MV-4-11 (cell line): Measurements from ENCODE around the gene CTRB1.
"Not testable (repeated sequence)": the region's sequence is repeated elsewhere in the genome, so short reads cannot be mapped to it uniquely, and the experiment has no call there.

Experiments used
- DNase-seq: peaks from one replicate; lab custom pipeline; 2025; lab: John Stamatoyannopoulos, UW

CTRB1 gene

GRCh38 chr16:75254359-75254837 is 35.6 kb downstream of the CTRB1 start:
- no peak for DNase-seq

- DNase-seq = no peak
Measured at GRCh38 chr16:75256059-75256571, 37.3 kb downstream of the CTRB1 start.

GRCh38 chr16:75256696-75257343 is 38.0 kb downstream of the CTRB1 start:
- DNase-seq = no peak

DNA sequence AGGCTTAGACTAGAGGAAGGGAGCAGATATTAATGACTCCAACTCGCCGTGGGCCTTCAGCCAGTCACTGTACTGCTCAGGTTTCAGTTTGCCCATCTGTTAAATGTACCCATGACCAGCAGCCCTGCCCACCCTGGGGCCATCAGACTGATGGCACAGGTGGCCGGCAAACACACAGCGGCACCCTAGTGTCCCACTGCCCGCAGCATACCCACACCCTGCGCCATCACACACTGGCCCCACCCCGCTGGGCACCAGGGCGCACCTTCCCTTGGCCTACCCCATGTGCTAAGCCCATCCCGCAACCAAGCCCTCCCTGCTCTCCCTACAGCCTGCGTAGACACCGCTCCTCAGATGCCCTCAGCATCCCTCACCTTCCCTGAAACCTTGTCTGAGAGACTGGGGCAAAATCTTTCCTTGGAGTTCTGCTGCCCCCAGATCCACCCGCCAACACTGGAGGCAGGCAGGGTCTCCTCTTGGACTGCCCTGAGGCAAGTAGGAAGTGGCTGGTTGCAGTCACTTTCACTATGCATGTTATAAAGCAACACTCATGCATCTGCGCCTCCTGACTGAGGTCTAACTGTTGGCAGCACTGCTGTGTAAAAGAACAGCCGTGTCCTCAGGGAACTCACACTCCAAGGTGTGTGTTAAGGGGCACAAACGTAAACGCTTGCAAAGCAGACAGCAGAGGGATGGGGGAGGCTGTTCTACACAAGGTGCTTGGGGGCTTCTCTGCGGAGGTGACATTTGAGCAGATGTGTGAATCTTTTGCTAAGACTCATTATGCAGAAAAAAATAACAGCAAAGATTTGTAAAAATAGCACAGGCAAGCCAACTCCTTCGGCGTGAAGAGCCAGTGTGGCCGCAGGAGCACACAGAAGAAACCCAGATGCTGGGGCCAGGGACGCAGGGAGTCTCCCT is 39.4 kb downstream of the CTRB1 start:
- peak; percentile 46 for DNase-seq

- DNase-seq = no peak
Measured at GRCh38 chr16:75258807-75259141, 40.0 kb downstream of the CTRB1 start.

GRCh38 chr16:75260851-75261589 is 42.2 kb downstream of the CTRB1 start:
- DNase-seq = no peak

DNA sequence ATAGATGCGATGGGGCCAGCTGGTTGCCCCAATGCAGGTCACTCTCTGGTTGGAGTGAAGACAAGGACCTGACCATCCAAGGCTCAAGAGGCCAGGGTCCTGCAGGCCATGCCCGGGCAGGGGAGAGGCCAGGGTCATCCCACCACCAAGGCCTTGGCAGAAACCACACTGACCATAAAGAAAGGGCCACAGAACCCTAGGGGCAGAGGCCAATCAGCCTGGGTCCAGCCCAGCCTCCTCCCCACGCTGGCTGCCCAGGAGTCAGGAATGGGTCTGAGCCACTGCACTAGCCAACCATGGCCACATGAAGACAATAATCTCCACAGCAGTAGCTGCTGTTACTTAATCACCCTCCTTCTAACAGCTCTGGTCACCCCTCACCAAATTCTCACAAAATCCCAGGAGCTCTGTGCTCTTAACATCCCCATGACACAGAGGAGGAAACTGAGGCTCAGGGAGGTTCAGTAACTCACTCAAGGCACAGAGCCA is 42.8 kb downstream of the CTRB1 start:
- no peak for DNase-seq

- no peak for DNase-seq
Measured at GRCh38 chr16:75262104-75262799, 43.5 kb downstream of the CTRB1 start.

- no peak for DNase-seq
Measured at GRCh38 chr16:75262800-75263127, 44.0 kb downstream of the CTRB1 start.

DNA sequence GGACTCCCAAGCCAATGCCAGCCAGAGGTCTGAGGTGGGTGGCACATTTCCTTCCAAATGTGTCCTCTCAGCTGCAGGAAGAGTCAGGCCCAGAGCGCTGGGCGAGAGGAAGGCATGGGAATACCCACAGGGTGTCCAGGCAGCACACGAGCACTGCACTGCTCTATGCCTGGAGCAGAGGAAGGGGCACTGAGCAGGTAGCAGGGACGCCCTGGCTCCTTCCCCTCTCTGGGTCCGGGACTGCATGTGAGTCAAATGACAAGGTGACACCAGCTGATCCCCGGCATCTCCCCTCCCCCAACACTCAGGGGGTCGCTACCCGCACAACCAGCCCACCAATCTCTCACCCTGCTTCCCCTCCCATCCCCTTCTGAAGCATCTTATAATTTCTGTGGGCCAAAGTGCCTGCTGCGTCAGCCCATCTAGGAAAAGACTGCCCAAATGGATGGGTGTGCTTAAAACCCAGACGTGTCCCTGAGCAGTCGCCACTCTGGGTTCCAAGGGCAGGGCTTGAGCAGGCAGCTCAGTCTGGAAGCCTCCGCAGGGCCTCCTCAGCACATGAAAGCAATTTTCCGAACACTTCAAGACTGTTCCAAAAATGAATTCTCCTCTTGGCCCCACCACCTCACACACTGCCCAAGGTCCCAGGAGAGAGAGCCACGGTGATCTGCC is 44.6 kb downstream of the CTRB1 start:
- no peak for DNase-seq

- no peak for DNase-seq
Measured at GRCh38 chr16:75263963-75264445, 45.2 kb downstream of the CTRB1 start.

GRCh38 chr16:75264457-75264998 is 45.7 kb downstream of the CTRB1 start:
- DNase-seq = no peak

GRCh38 chr16:75264999-75265910 is 46.5 kb downstream of the CTRB1 start:
- DNase-seq = no peak

DNA sequence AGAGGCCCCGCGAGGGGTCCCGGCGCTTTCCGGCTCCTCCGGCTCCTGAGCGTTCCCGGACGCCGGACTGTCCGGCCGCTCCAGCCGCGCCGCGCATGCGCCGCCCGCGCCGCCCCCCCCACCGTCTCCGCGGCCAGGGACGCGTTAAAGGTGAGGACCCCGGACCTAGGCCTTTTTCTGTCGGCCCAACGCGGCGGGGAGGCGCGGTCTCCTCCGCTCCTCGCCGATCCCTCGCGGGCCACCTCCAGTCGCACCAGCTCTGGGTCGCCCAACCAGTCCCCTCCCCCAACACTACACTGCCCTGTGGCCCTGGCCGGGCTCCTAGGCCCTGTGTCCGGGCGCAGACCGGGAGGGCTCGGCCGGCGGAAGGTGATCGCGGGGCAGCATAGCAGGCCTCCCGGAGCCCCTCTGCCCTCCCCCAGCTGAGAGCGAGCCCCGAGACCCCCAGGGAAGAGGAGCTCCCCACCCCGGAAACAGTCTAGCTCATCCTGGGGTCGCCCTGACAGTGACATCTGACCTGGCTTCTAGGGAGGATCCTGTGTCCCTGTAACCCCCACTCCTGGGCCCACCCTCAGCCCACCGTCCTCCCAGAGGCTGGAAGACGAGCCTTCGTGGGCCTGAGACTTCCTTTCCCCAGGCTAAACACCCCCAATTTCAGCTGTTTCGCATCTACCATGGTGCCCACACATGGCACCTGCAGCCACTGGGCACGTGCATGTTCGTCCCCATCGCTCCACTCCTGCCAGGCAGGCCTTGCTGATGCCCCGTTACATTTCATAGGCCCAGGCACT is 47.3 kb downstream of the CTRB1 start:
- no peak for DNase-seq

DNA sequence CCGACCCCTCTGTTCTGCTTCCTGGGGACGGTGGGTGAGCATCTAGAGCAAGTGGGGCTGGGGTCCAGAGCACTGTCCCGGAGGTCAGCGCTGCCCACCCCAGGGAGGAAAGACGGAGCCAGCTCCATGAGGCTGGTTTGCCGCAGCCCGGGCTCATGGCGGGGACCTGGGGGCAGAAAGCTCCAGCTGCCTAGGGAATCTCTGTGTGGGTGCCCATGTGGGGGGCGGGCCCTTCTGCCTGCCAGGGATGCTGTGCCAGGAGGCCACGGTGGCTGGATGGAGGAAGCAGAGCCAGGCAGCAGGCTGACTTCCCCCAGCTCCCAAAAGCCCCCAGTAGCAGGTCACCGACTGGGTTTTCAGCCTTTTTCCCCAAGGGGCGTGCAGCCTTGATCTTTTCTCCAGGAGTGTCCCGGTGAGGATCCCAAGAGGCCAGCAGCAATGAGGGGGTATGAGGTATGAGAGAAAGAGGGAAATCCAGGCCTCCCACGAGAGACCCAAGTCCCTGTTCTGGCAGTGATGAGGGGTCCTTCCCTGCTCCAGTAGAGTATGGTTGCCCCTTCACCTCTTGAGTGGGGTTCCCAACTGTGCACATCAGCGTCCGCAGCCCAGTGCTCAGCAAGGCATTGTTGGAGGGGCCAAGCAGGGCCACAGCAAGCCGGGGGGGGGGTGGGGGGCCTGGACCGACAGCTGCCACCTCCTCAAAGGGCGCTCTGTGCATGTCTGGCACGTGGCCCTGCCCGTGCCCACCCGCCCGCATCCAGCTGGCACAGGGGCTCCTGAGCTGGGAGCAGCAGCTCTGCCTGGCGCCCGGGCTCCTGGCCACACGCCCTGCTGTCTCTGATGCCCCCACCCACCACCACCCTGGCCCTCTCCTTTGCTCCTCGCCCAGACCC is 48.2 kb downstream of the CTRB1 start:
- no peak for DNase-seq

DNA sequence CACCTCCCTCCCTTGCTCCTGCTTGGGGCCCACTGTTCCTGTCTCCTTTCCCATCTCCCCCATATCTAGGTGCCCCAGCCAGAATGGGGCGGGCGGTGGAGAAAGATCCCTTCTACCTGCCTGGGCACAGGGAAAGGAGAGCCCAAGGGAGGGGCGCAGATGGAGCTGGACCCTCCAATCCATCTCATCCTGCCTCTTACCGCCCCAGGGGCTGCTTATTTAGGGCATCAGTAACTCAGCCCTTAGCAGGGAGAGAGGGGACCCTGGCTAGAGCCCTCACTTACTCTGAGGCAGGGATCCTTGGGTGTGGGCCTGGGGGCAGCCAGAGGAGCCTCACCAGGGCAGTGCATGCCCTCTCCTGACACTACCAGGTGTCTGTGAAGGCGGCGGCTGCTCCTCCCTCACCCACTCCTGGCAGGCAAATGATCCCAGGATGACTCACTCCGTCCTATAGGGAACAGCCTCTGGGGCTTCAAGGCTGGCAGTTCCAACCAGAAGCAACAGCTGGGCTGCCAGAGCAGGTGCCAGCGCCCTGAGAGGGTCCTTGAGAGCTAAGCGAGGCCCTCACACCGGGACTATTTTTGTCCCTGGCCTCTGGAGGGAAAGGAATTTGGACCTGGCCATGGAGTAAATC is 49.0 kb downstream of the CTRB1 start:
- no peak for DNase-seq

GRCh38 chr16:75269358-75269757 is 50.6 kb downstream of the CTRB1 start:
- DNase-seq = not testable (repeated sequence)
